ENCODE results near the gene TEX51.

TEX51 gene

DNA sequence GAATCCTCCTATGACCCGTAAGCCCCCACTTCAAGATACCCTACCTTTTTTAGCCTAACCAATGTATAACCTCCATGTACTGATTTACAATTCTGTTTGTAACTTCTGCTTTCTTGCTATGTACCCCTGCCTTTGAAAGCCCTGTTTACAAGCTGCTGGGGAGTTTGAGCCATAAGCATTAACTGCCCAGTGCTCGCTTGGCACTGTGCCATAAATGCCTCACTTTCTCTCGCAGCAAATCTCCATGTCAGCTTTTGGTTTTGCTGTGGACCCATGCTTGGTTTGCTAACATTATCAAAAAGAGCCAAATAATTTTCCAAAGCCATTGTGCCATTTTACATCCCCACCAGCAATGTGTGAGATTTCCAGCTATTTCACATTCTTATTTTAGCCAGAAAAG is 51.8 kb downstream of the TEX51 start:
- peaks cover 3% of the 10 kb centered on the region for H3K27me3 ChIP-seq (ENCODE audit: insufficient read depth, low read depth, severe bottlenecking)
- no peak overlapping the region for H3K4me3 ChIP-seq (ENCODE audit: low read depth, low read length)
- no peak for DNase-seq
- TF ChIP-seq, protein P1, sequence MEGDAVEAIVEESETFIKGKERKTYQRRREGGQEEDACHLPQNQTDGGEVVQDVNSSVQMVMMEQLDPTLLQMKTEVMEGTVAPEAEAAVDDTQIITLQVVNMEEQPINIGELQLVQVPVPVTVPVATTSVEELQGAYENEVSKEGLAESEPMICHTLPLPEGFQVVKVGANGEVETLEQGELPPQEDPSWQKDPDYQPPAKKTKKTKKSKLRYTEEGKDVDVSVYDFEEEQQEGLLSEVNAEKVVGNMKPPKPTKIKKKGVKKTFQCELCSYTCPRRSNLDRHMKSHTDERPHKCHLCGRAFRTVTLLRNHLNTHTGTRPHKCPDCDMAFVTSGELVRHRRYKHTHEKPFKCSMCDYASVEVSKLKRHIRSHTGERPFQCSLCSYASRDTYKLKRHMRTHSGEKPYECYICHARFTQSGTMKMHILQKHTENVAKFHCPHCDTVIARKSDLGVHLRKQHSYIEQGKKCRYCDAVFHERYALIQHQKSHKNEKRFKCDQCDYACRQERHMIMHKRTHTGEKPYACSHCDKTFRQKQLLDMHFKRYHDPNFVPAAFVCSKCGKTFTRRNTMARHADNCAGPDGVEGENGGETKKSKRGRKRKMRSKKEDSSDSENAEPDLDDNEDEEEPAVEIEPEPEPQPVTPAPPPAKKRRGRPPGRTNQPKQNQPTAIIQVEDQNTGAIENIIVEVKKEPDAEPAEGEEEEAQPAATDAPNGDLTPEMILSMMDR (IDR thresholded peaks at IDR 0.05; ENCODE audit: low read depth, low read length) = no peak
- H3K27ac ChIP-seq = no peak overlapping the region
- no peaks in the 10 kb centered on the region for H3K36me3 ChIP-seq
- H3K9me3 ChIP-seq (ENCODE audit: severe bottlenecking) = no peaks in the 10 kb centered on the region

All from WERI-Rb-1 (cell line).